Subcutaneous abdominal adipose tissue (tissue), 5 donors: ENCODE results near the gene RASGRP4.

Source experiments
- H3K27ac ChIP-seq: one replicate; pipeline ENCODE4 v1.7.0; 2013; ENCODE audit warnings: low read depth, mild to moderate bottlenecking, inconsistent platforms, low read length, moderate library complexity
- H3K27me3 ChIP-seq, 5 donors: one replicate each; pipeline ENCODE4 v1.7.0; 2013; ENCODE audit warnings: low read length in 5 of 5, inconsistent platforms in 1 of 5; ENCODE audit not compliant: control insufficient read depth in 5 of 5, insufficient read depth in 4 of 5
- H3K36me3 ChIP-seq, 5 donors: one replicate each; pipeline ENCODE4 v1.7.0; 2013; ENCODE audit warnings: low read length in 5 of 5; ENCODE audit not compliant: control insufficient read depth in 5 of 5, insufficient read depth in 5 of 5
- H3K4me1 ChIP-seq, 5 donors: one replicate each; pipeline ENCODE4 v1.7.0; 2013; ENCODE audit warnings: low read length in 5 of 5, mild to moderate bottlenecking in 3 of 5, moderate library complexity in 1 of 5; ENCODE audit not compliant: control insufficient read depth in 5 of 5, insufficient read depth in 5 of 5
- H3K4me3 ChIP-seq, 5 donors: one replicate each; pipeline ENCODE4 v1.7.0; 2013; ENCODE audit warnings: low read length in 5 of 5, low read depth in 1 of 5
- H3K9ac ChIP-seq, 5 donors: one replicate each; pipeline ENCODE4 v1.7.0; 2013; ENCODE audit warnings: low read length in 5 of 5, mild to moderate bottlenecking in 4 of 5, moderate library complexity in 3 of 5
- H3K9me3 ChIP-seq, 5 donors: one replicate each; pipeline ENCODE4 v1.7.0; 2013; ENCODE audit warnings: low read length in 5 of 5; ENCODE audit not compliant: control insufficient read depth in 5 of 5
- donor health status: healthy.
- donor health status: healthy.
- donor health status: healthy.
- donor health status: healthy.
- donor health status: healthy.

The RASGRP4 gene

GRCh38 chr19:38451036-38451435 lies 25.0 kb upstream of the RASGRP4 start:
- Histone ChIP-seq H3K36me3 (peaks cover 0 to 40% (median 0%) of the 10 kb centered on the region in 5 donors), H3K9ac (no peak overlapping the region), H3K27me3 (peaks cover 0 to 3% (median 0%) of the 10 kb centered on the region in 5 donors), H3K4me3 (no peak overlapping the region), H3K4me1 (no peaks in the 10 kb centered on the region), H3K9me3 (no peaks in the 10 kb centered on the region), H3K27ac (no peak overlapping the region)

DNA sequence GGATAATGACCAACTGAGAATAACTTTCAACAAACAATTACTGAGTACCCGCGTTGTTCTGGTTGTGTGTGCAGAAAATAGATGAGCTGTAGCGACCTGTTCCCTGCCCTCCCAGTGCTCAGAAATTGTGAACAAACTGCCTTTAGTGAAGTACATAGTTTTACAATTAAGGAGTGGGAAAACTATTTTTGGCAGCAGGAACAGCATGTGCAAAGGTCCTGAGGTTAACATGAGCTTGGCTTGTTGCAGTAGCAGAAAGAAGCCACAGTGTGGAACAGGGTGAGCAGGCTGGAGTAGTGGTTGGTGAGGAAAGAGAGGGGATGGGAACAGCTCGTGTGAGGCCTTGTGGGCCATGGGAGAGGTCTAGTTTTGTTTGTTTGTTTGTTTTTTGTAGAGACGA lies 23.5 kb upstream of the RASGRP4 start:
- Histone ChIP-seq H3K27ac (no peak overlapping the region), H3K4me1 (no peaks in the 10 kb centered on the region), H3K4me3 (no peak overlapping the region), H3K36me3 (peaks cover 0 to 34% (median 0%) of the 10 kb centered on the region in 5 donors), H3K9ac (no peak overlapping the region), H3K27me3 (peaks cover 0 to 3% (median 0%) of the 10 kb centered on the region in 5 donors), H3K9me3 (no peaks in the 10 kb centered on the region)

- peaks cover 0 to 42% (median 0%) of the 10 kb centered on the region in 5 donors for H3K36me3 ChIP-seq
- no peak overlapping the region for H3K4me3 ChIP-seq
- no peak overlapping the region for H3K9ac ChIP-seq
Measured at GRCh38 chr19:38448225-38448624, 22.2 kb upstream of the RASGRP4 start.

GRCh38 chr19:38445362-38445761 lies 19.3 kb upstream of the RASGRP4 start:
- no peak overlapping the region for H3K27ac ChIP-seq
- no peaks in the 10 kb centered on the region for H3K9me3 ChIP-seq
- no peaks in the 10 kb centered on the region for H3K4me1 ChIP-seq
- peaks cover 5 to 13% (median 9%) of the 10 kb centered on the region in 5 donors for H3K27me3 ChIP-seq
- H3K9ac ChIP-seq, result no peak overlapping the region
- peaks cover 0 to 28% (median 0%) of the 10 kb centered on the region in 5 donors for H3K36me3 ChIP-seq
- no peak overlapping the region for H3K4me3 ChIP-seq

More at GRCh38 chr19:38448225-38448624, 22.2 kb upstream of the RASGRP4 start:
- Histone ChIP-seq H3K27ac (no peak overlapping the region), H3K4me1 (no peaks in the 10 kb centered on the region), H3K9me3 (no peaks in the 10 kb centered on the region), H3K27me3 (peaks cover 0 to 4% (median 0%) of the 10 kb centered on the region in 5 donors)

- peaks cover 5 to 13% (median 9%) of the 10 kb centered on the region in 5 donors for H3K27me3 ChIP-seq
- no peak overlapping the region for H3K4me3 ChIP-seq
- H3K9me3 ChIP-seq, result no peaks in the 10 kb centered on the region
- H3K4me1 ChIP-seq, result no peaks in the 10 kb centered on the region
- no peak overlapping the region for H3K27ac ChIP-seq
- H3K36me3 ChIP-seq, result peaks cover 0 to 23% (median 0%) of the 10 kb centered on the region in 5 donors
- H3K9ac ChIP-seq, result no peak overlapping the region
Measured at GRCh38 chr19:38444026-38444425, 18.0 kb upstream of the RASGRP4 start.

DNA sequence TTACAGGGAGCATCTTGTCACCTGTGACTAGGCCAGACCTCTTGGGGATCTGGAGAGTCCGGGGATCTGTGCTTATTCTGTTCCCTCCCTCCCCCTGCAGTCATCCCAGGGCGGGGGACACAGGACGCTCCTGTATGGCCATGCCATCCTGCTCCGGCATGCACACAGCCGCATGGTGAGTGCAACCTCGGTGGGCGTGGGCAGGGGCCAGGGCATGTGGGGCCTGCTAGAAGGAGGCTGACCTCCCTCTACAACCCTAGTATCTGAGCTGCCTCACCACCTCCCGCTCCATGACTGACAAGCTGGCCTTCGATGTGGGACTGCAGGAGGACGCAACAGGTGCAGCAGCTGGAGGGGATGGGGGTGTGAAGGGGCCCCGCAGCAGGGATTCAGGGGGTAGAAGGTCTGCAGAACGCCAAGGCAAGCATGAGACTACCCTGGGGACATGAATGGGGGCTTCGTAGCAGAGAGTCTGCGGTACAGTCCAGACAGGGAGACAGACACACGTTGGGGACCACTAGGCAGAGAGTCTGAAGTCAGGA lies 17.5 kb upstream of the RASGRP4 start:
- Histone ChIP-seq H3K4me1 (no peaks in the 10 kb centered on the region), H3K27me3 (peaks cover 5 to 13% (median 9%) of the 10 kb centered on the region in 5 donors), H3K4me3 (no peak overlapping the region), H3K9ac (no peak overlapping the region), H3K27ac (no peak overlapping the region), H3K36me3 (peaks cover 0 to 18% (median 0%) of the 10 kb centered on the region in 5 donors), H3K9me3 (no peaks in the 10 kb centered on the region)

DNA sequence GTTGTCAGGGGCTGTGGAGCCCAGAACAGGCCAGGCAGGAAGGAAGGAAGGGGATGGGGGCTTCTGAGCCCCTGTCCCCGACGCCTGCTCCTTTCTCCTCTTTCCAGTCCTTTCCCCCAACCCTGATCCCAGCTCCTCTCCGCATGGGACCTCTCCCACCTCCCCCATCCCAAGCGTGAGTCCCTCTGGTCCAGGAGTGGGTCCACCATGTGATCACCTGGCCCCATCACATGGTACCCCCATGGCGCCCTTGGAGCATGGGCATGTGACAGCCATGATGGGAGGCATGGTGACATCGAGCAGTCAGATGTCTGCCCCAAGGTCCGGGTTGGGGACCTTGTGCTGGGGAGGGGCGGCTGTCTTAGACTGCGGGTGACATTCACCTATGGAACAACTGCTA lies 16.7 kb upstream of the RASGRP4 start:
- Histone ChIP-seq H3K27me3 (peaks cover 5 to 13% (median 9%) of the 10 kb centered on the region in 5 donors), H3K27ac (no peak overlapping the region), H3K9me3 (no peaks in the 10 kb centered on the region), H3K4me3 (no peak overlapping the region), H3K4me1 (no peaks in the 10 kb centered on the region), H3K9ac (no peak overlapping the region), H3K36me3 (peaks cover 0 to 14% (median 0%) of the 10 kb centered on the region in 5 donors)

DNA sequence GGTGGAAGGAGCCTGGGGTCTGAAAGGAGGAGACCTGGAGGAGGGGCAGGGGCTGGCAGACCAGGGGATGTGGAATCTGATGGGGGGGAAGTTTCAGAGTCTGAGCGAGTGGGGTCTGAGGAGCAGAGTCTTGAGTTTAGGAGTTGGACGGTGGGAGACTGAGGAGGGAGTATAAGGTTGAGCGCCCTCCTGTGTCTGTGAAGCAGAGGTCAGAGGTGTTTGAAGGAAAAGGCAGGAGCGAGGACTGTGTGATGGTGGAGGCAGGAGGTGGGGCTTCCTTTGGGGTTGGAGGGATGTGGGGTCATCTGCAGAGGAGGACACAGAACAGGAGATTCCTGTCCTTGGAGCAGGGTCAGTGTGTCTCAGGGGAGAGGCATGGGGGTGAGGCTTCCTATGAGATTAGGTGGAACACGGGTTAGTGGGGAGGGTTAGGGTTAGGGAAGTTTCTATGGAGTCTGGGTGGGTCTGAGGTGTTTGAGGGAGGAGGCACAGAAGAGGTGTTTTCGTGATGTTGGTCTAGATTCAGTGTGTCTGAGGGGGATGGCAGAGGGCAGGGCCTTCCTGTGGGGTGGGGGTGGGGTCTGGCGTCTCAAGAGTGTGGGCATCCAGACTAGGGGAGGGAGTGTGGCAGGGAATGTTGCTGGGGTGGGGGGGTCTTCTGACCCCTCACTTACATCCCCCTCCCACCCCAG lies 15.8 kb upstream of the RASGRP4 start:
- no peak overlapping the region for H3K27ac ChIP-seq
- peaks cover 5 to 13% (median 9%) of the 10 kb centered on the region in 5 donors for H3K27me3 ChIP-seq
- no peak overlapping the region for H3K9ac ChIP-seq
- H3K4me1 ChIP-seq, result no peaks in the 10 kb centered on the region
- H3K9me3 ChIP-seq, result no peaks in the 10 kb centered on the region
- H3K4me3 ChIP-seq, result no peak overlapping the region
- H3K36me3 ChIP-seq, result peaks cover 0 to 14% (median 0%) of the 10 kb centered on the region in 5 donors

DNA sequence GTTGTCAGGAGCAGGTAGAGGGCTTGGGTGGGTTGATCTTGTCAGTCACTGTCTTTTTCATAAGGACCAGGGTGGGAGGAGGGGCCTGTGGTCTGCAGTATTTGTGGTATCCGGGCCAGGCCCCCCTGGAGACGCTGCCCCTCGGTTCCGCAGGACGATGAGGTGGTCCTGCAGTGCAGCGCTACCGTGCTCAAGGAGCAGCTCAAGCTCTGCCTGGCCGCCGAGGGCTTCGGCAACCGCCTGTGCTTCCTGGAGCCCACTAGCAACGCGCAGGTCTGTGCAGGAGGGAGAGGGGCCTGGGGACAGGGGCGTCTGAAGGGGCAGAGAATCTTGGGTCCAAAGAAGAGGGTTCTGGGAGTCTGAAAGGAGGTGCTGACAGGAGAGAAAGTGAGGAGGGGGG lies 14.6 kb upstream of the RASGRP4 start:
- H3K36me3 ChIP-seq, result peaks cover 0 to 7% (median 0%) of the 10 kb centered on the region in 5 donors
- H3K9ac ChIP-seq, result no peak overlapping the region
- H3K27me3 ChIP-seq, result peaks cover 5 to 13% (median 9%) of the 10 kb centered on the region in 5 donors
- H3K4me1 ChIP-seq, result no peaks in the 10 kb centered on the region
- H3K4me3 ChIP-seq, result no peak overlapping the region
- H3K27ac ChIP-seq, result no peak overlapping the region
- no peaks in the 10 kb centered on the region for H3K9me3 ChIP-seq

- no peak overlapping the region for H3K27ac ChIP-seq
- H3K9ac ChIP-seq, result no peak overlapping the region
- peaks cover 19 to 27% (median 25%) of the 10 kb centered on the region in 5 donors for H3K27me3 ChIP-seq
- no peaks in the 10 kb centered on the region for H3K36me3 ChIP-seq
- no peaks in the 10 kb centered on the region for H3K9me3 ChIP-seq
- no peak overlapping the region for H3K4me3 ChIP-seq
- H3K4me1 ChIP-seq, result peaks cover 0 to 8% (median 0%) of the 10 kb centered on the region in 5 donors
Measured at GRCh38 chr19:38437917-38438316, 11.9 kb upstream of the RASGRP4 start.
